C4-2B (cell line): ENCODE data around the gene POLR2H.

Source experiments
- H3K27ac ChIP-seq: fragments of 450-650 bp; 2 replicates; pipeline ENCODE4 v1.5.1; 2017
- CTCF ChIP-seq: fragments of 450-650 bp; conservative IDR thresholded peaks from 2 replicates; pipeline ENCODE4 v1.5.1; 2017; ENCODE audit warnings: mild to moderate bottlenecking
- ZFX ChIP-seq: fragments of 450-650 bp; IDR thresholded peaks from 2 replicates; pipeline ENCODE4 v1.6.1; 2017

POLR2H gene

GRCh38 chr3:184399410-184399809 is 37.9 kb downstream of the POLR2H start:
- H3K27ac ChIP-seq = no peak overlapping the region
- TF ChIP-seq ZFX (no peak), CTCF (no peak)

- no peak for TF ChIP-seq CTCF
- TF ChIP-seq ZFX = no peak
- H3K27ac ChIP-seq = no peak overlapping the region
Measured at GRCh38 chr3:184405075-184406030, 43.8 kb downstream of the POLR2H start.

GRCh38 chr3:184409331-184409926 is 47.9 kb downstream of the POLR2H start:
- TF ChIP-seq CTCF (no peak), ZFX (no peak)
- H3K27ac ChIP-seq = no peak overlapping the region

- TF ChIP-seq ZFX = no peak
- TF ChIP-seq CTCF = no peak
- H3K27ac ChIP-seq = no peak overlapping the region
Measured at GRCh38 chr3:184409946-184410500, 48.5 kb downstream of the POLR2H start.

- H3K27ac ChIP-seq = no peak overlapping the region
- no peak for TF ChIP-seq CTCF
- TF ChIP-seq ZFX = no peak
Measured at GRCh38 chr3:184414418-184415202, 53.1 kb downstream of the POLR2H start.

- no peak overlapping the region for H3K27ac ChIP-seq
- TF ChIP-seq ZFX (no peak), CTCF (no peak)
Measured at GRCh38 chr3:184415203-184415490, 53.6 kb downstream of the POLR2H start.
